Stimulated activated CD4-positive, alpha-beta T cell treated with anti-CD3 and anti-CD28 coated beads, Interleukin-4, amount 100 ng/mL, for 24 hours (primary cell): ENCODE measurements around the gene CUBN.

Source experiments
- DNase-seq: peaks from one replicate; pipeline ENCODE4 v3.0.0-alpha.2; 2020

CUBN gene

GRCh38 chr10:17006631-17007417, 122.8 kb downstream of the CUBN start:
- DNase-seq = no peak

GRCh38 chr10:17005621-17006566, 123.7 kb downstream of the CUBN start:
- no peak for DNase-seq

- no peak for DNase-seq
Observed at GRCh38 chr10:17004801-17005380, 124.7 kb downstream of the CUBN start.

GRCh38 chr10:17003651-17004286, 125.8 kb downstream of the CUBN start:
- no peak for DNase-seq

GRCh38 chr10:17003151-17003550, 126.5 kb downstream of the CUBN start:
- peak; percentile 73 for DNase-seq

- DNase-seq = peak; percentile 36
Observed at GRCh38 chr10:17001961-17002749, 127.5 kb downstream of the CUBN start.

GRCh38 chr10:17001297-17001744, 128.3 kb downstream of the CUBN start:
- no peak for DNase-seq

GRCh38 chr10:16999665-17000451, 129.8 kb downstream of the CUBN start:
- no peak for DNase-seq

GRCh38 chr10:16996530-16996964, 133.1 kb downstream of the CUBN start:
- DNase-seq = no peak

GRCh38 chr10:16995867-16996529, 133.6 kb downstream of the CUBN start:
- no peak for DNase-seq

- no peak for DNase-seq
Observed at GRCh38 chr10:16993186-16993585, 136.4 kb downstream of the CUBN start.

GRCh38 chr10:16992611-16993119, 136.9 kb downstream of the CUBN start:
- DNase-seq = no peak

GRCh38 chr10:16991011-16991410, 138.6 kb downstream of the CUBN start:
- DNase-seq = no peak

- no peak for DNase-seq
Observed at GRCh38 chr10:16989826-16990293, 139.8 kb downstream of the CUBN start.

- DNase-seq = no peak
Observed at GRCh38 chr10:16988900-16989299, 140.7 kb downstream of the CUBN start.

GRCh38 chr10:16987976-16988610, 141.5 kb downstream of the CUBN start:
- no peak for DNase-seq

GRCh38 chr10:16987206-16987621, 142.4 kb downstream of the CUBN start:
- DNase-seq = no peak

- DNase-seq = no peak
Observed at GRCh38 chr10:16986406-16987205, 143.0 kb downstream of the CUBN start.

GRCh38 chr10:16986082-16986405, 143.6 kb downstream of the CUBN start:
- no peak for DNase-seq
